ENCODE measurements around the gene ADORA2A.

Gene ADORA2A

GRCh38 chr22:24459911-24460310, 32.5 kb downstream of the ADORA2A start:
- no peak for DNase-seq (ENCODE audit: low read depth)
- no peak overlapping the region for H3K4me3 ChIP-seq (ENCODE audit: low read depth, low read length)
- TF ChIP-seq CTCF (IDR thresholded peaks at IDR 0.05; ENCODE audit: insufficient read depth, low read depth, low read length, missing control alignments), result no peak

- no peak for TF ChIP-seq CTCF (IDR thresholded peaks at IDR 0.05; ENCODE audit: insufficient read depth, low read depth, low read length, missing control alignments)
- H3K4me3 ChIP-seq (ENCODE audit: low read depth, low read length), result peak overlapping the region; percentile 6; the same call in 1 of the 2 replicates
- peak; percentile 71 for DNase-seq (ENCODE audit: low read depth)
Observed at GRCh38 chr22:24460418-24461089, 33.2 kb downstream of the ADORA2A start.

GRCh38 chr22:24463071-24463760, 35.8 kb downstream of the ADORA2A start:
- no peak overlapping the region for H3K4me3 ChIP-seq (ENCODE audit: low read depth, low read length)
- no peak for TF ChIP-seq CTCF (IDR thresholded peaks at IDR 0.05; ENCODE audit: insufficient read depth, low read depth, low read length, missing control alignments)
- no peak for DNase-seq (ENCODE audit: low read depth)

GRCh38 chr22:24465566-24465965, 38.2 kb downstream of the ADORA2A start:
- DNase-seq (ENCODE audit: low read depth), result no peak
- TF ChIP-seq CTCF (IDR thresholded peaks at IDR 0.05; ENCODE audit: insufficient read depth, low read depth, low read length, missing control alignments), result no peak
- H3K4me3 ChIP-seq (ENCODE audit: low read depth, low read length), result no peak overlapping the region

- DNase-seq (ENCODE audit: low read depth), result no peak
- H3K4me3 ChIP-seq (ENCODE audit: low read depth, low read length), result no peak overlapping the region
- TF ChIP-seq CTCF (IDR thresholded peaks at IDR 0.05; ENCODE audit: insufficient read depth, low read depth, low read length, missing control alignments), result no peak
Observed at GRCh38 chr22:24465975-24466374, 38.6 kb downstream of the ADORA2A start.

- no peak overlapping the region for H3K4me3 ChIP-seq (ENCODE audit: low read depth, low read length)
- no peak for DNase-seq (ENCODE audit: low read depth)
- no peak for TF ChIP-seq CTCF (IDR thresholded peaks at IDR 0.05; ENCODE audit: insufficient read depth, low read depth, low read length, missing control alignments)
Observed at GRCh38 chr22:24466716-24467328, 39.4 kb downstream of the ADORA2A start.
